Panc1 (cell line): Measurements from ENCODE around the gene SUMF1.

Experiments
- CTCF ChIP-seq: fragments of 450-650 bp; IDR thresholded peaks from 2 replicates; pipeline ENCODE4 v1.5.1; 2017; ENCODE audit warnings: mild to moderate bottlenecking
- POLR2AphosphoS5 ChIP-seq: IDR thresholded peaks from 2 replicates; pipeline ENCODE4 v1.6.1; 2012; ENCODE audit warnings: mild to moderate bottlenecking, low read depth, low read length, moderate library complexity
- REST ChIP-seq, 2 experiments: IDR thresholded peaks; 2 replicates each; pipeline ENCODE4 v1.6.1; 2011 to 2012; ENCODE audit warnings: low read depth in 2 of 2, control low read depth in 1 of 2, low read length in 1 of 2, mild to moderate bottlenecking in 1 of 2, moderate library complexity in 1 of 2; ENCODE audit not compliant: insufficient read depth in 1 of 2
- SIN3A ChIP-seq: IDR thresholded peaks from 2 replicates; pipeline ENCODE4 v1.6.1; 2012; ENCODE audit warnings: low read depth, mild to moderate bottlenecking, low read length, moderate library complexity, borderline replicate concordance; ENCODE audit not compliant: insufficient read depth

GRCh38 chr3:4314688-4315087 is 152.4 kb downstream of the SUMF1 start:
- peak; percentile 27; the same call in 1 of the 2 replicates for TF ChIP-seq CTCF
- TF ChIP-seq POLR2AphosphoS5, result no peak
- TF ChIP-seq REST (IDR thresholded peaks at IDR 0.05; ENCODE audit: insufficient read depth in 1 of 2, low read depth in 2 of 2, low read length in 1 of 2), result no peak
- TF ChIP-seq SIN3A, result no peak
